ENCODE measurements around the gene TEF.
"Not testable (repeated sequence)": the region's sequence is repeated elsewhere in the genome, so short reads cannot be mapped to it uniquely, and the experiment has no call there.

The TEF gene

GRCh38 chr22:41418717-41419116 lies 37.0 kb downstream of the TEF start:
- no peak for DNase-seq (ENCODE audit: low read depth in 2 of 2)

GRCh38 chr22:41425660-41426365 lies 44.1 kb downstream of the TEF start:
- DNase-seq (ENCODE audit: low read depth in 2 of 2): no peak

DNA sequence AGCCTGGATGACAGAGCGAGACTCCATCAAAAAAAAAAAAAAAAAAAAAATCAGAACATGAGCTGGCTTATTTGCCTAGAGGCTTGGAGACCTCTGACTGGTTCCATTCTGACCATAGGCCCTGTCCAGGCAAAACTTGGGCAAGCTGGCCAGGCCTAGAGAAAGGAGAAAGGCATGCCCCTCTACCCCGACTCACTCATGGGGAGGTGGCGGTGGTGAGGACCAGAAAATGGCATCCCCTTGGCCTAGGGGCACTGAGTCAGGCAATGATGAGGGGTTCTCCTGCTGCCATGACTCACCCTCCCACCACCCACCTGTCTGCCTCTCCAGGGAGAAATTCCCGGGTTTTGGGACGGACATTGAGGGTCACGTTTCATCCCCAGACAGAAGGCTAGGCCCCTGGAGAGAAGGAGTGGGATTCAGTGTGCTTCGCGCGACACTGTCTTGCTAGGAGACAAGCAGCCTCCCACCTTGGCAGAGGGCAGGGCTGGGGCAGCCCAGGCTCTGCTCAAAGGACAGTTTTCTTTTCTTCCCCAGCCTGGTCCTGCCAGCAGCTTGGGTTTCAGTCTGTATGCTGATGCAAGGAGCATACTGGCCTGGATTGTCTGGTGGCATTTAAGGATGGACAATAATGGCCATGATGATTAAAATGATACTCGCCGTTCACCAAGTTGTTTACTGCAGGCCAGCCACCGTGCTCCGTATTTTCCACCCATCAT lies 47.6 kb downstream of the TEF start:
- no peak for DNase-seq (ENCODE audit: low read depth in 2 of 2)

DNA sequence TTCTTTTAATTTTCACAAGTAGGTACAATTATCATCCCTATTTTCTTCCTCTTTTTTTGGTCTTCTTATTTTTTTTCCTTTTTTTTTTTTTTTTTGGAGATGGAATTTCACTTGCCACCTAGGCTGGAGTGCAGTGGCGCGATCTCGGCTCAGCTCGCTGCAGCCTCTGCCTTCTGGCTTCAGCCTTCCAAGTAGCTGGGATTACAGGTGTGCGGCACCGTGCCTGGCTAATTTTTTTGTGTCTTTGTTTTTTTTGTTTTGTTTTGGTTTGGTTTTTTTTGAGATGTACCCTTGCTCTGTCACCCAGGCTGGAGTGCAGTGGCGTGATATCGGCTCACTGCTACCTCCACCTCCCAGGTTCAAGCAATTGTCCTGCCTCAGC lies 48.2 kb downstream of the TEF start:
- DNase-seq (ENCODE audit: low read depth in 2 of 2): no peak

DNA sequence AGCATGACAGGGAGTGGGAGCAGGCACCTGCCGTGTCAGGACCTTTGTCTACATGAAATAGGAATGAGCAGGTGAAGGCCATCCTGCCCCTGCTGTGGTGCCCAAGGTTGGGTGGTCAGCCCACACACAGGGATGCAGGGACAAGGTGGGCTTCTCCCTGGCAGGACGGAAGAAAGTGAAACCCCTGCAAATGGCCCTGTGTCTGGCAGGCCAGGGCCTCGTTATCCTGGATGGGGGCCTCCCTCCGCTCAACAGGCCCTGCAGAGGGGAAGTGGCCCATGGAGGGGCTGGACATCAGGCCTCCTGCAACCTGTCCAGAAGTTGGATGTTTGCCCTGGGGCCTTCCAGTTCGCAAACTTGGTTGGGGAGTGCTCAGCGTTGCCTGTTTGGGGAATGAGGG lies 49.9 kb downstream of the TEF start:
- no peak for DNase-seq (ENCODE audit: low read depth in 2 of 2)

DNA sequence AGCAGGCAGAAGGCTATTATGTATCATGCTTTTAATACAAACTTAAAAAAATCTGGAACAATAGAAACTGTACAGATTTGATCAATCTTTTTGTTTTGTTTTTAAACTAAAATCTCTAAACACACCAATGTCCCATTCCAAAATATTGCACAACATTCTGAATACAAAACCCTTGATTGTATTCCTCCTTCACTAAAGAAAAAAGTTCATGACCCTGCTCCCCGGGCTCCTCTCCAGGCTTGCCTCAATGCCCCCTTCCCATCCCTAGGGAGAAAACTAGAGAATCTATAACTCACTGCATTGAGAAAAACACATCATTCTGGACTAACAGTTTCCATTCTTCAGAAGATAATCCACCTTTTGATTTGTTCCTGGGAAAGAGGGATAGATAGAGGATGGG lies 51.7 kb downstream of the TEF start:
- not testable (repeated sequence) for DNase-seq (ENCODE audit: low read depth in 2 of 2)

DNA sequence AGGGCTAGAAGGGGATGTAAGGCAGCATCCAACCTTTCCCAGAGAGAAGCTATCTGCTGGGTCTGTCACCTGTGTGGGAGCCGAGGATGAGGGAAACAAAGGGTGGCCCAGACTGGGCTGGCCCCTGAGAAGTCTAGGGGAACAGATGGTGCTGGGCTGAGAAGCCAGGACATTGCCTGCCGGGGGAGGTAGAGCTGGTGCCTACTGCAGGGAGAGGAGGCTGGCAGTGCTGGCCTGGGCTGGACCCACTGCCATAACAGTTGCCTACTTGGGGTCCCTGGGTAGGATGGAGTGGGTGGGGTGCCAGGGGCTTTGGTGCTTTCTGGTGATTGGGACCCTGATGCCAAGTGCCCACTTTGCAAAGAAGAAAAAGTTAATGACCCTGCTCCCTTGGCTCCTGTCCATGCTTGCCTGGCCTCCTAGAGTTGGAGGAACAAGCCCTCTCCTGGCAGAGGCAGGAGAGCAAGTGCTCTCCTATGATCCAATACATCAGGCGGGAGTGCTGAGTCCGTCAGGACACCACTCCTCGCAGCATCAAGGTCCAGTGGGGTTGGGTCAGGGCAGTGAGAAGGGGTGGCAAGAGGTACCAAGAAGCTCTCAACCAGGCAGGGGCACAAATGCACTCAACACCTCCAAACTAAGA lies 52.7 kb downstream of the TEF start:
- not testable (repeated sequence) for DNase-seq (ENCODE audit: low read depth in 2 of 2)

- no peak for DNase-seq (ENCODE audit: low read depth in 2 of 2)
Measured at GRCh38 chr22:41435560-41435959, 53.8 kb downstream of the TEF start.

- DNase-seq (ENCODE audit: low read depth in 2 of 2): no peak
Measured at GRCh38 chr22:41436322-41437113, 54.8 kb downstream of the TEF start.

DNA sequence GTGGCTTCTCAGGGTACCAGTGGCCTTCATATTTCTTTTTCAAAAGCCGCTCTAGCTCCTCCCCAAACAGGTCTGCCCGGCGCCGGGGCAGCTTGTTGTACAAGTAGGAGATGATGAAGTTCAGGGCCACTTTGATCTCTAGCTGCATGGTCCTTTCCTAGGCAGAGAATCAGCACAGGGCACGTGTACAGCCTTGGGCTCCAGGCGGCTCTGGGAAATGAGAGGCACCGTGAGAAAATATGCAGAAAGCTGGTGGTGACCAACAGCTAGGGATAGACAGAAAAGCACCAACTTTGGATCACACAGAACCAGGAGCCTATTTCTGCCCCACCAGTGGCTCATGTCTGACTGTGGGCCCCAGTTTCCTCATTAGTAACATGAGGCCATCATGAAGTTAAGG lies 55.5 kb downstream of the TEF start:
- no peak for DNase-seq (ENCODE audit: low read depth in 2 of 2)

DNA sequence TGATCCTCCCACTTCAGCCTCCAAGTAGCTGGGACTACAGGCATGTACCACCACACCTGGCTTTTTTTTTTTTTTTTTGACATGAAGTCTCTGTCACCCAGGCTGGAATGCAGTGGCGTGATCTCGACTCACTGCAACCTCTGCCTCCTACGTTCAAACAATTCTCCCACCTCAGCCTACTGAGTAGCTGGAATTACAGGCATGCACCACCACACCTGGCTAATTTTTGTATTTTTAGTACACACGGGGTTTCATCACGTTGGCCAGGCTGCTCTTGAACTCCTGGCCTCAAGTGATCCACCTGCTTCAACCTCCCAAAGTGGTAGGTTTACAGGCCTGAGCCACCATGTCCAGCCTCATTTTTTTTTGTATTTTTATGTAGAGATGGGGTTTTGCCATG lies 58.8 kb downstream of the TEF start:
- DNase-seq (ENCODE audit: low read depth in 2 of 2): not testable (repeated sequence)

DNA sequence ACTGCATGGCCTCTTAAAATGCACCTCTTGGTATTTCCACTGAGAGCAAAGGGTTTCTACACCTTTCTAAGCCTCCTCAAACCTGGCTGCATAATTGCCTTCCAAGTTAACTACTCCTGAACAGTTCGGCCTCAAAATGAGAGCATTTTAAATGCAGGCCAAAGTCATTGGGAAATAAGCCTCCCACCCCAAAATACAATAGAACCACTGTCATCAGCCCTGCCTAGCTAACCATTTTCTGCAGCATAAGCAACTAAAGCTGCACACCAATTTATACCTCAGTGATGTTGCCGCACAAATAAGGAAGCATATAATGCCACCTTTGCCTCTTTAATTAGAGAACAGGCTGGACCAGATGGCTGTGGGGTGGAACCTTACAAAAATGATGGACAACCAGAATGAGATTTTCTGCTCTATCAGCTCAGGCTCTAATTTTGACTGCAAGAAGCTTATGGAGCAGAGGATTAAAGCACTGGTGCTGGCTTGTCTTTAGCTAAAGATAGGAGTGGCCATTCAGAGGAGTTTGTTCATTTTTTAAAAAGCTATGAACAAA lies 60.6 kb downstream of the TEF start:
- no peak for DNase-seq (ENCODE audit: low read depth in 2 of 2)

DNA sequence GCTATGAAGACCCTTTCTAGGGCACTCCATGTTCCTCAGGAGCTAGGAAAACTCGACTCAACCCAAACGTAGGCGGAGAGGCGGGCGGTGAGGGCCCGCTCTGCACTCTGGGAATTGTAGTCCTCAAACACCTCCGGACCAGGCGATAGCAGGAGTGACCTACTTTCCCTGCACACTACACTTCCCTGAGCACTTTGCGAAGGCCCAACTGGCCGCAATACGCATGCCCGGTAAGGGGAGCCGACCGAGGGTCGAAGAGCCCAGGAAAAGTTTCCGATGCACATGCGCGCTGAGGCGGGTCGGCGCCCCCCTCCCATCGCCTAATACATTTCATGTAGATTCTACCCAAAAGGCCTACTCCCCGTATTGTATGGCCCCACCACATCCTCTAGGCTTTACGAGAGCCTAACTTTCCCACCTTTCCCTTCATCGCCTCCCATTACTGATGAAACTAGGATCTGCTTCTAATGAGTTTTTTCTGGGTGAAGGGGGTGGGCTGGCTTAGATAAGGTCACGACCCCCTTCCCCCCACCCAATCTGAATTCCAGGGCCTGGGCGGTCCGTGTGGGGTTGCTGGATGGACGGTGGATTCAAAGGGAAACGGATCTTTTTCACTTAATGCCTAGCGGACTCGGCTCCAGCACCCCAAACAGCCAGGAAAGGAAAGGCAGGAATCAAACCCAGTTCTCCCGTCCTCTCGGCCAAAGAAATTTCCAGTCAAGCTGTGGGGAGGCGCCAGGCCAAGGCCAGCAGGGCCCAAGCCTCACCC lies 62.8 kb downstream of the TEF start:
- DNase-seq (ENCODE audit: low read depth in 2 of 2): peak; percentile 73 to 87

DNA sequence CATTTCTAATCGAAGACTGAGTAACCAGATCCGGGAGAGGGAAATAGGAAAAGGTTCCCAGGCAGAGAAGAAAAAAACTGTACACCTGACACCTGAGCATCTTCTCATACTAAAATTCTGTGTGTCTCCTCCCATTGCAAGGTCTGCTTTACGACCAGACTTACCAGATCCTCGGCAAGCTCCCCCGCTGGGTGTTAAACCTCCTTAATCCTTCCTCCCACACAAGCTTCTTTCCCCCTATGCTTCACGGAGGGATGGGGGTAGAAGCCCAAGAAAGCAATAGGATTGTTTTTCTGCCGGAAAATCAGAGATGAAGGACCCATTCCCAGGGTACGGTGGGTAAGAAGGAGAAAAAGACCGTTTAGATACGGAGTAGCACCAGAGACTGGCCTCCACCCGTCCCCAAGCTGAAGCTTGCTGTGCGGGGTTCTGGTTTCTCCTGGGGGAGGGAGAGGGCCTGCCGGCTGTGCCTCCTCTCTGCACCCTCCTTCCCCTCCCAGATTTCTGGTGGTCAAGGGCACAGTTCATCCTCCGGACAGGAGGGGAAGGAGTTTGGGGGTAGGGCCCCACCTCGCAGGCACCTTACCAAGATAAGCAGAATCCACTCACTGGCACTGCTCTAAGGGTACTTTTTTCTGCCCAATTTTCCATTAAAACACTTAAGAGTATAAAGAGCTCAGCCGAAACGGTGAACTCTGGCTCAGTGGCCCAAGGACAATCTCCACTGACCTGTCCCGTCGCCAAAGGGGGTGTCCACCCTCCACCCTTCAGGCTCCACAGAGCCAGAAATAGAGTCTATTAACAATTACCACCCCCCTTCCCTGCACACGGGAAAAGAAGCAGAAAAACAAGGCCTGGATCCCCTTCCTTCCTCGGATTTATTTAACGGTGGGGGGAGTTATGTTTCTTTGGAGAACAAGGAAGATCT lies 63.7 kb downstream of the TEF start:
- DNase-seq (ENCODE audit: low read depth in 2 of 2): no peak

DNA sequence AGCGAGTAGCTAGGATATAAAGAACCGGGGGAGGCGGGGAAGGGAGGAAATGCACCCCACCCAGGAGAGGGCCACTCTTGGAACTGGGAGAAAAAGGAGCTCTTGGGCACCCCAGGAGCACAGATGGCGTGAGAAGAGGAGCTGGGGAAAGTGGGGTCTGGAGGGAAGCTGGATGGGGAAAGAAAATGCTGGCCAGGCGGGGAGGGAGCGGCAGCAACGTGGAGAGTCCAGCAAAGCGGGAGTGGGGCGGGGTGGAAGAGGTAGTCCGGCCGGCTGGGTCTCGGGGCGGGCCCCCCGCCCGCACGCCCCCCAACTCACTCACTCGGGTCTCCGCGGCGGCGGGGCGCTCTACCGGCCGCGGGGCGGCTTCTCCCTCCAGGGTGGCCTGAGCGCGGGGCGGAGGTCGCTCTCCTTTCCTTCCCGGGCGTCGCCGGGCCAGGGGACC lies 64.3 kb downstream of the TEF start:
- DNase-seq (ENCODE audit: low read depth in 2 of 2): peak in 1 of 2 donors; percentile 11

- peak; percentile 93 to 94 for DNase-seq (ENCODE audit: low read depth in 2 of 2)
Measured at GRCh38 chr22:41446639-41447434, 65.1 kb downstream of the TEF start, which contains the start of gene TOB2. Gene TOB2, minus strand, starts transcription at chr22:41446801. Its CDS starts 9,456 bp downstream, at chr22:41437345.

GRCh38 chr22:41447435-41448188 lies 65.9 kb downstream of the TEF start:
- DNase-seq (ENCODE audit: low read depth in 2 of 2): peak; percentile 53 to 54

DNA sequence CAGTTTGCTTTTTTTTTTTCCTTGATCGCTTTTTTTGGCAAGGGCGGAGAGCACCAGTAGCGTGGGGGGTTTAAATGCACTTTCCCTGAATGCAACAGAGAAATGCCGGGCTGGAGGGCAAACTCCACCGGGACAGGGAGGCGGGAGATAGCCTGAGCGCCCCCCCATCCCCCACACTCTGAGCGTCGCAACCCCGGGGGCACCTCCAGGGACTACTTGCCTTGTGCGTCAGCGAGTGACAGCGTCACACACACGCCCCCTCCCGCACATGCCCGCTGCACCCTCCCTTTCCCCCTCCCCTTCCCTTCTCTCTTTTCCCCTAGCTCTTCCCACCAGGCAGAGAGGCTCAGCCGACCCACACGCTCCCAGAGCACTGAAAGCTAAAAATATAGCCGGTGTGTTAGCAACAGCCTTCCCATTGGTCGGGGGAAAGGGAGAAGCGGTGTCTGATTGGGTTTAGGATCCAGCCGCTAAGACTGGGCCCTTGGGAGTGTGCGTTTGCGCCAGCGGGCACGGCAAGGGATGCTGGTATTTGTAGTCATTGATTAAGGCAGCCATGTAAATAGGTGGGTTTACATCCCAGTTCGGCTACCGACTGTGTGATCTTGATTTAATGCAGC lies 66.6 kb downstream of the TEF start:
- peak; percentile 78 to 86 for DNase-seq (ENCODE audit: low read depth in 2 of 2)

Data from stimulated activated CD4-positive, alpha-beta T cell treated with anti-CD3 and anti-CD28 coated beads, Interleukin-4, amount 100 ng/mL, for 48 hours (primary cell).